ENCODE data around the gene OSBP. TPM values are rescaled to one million over a fixed set of nuclear protein-coding genes. Genes with fewer than 3 reads are reported as not detected.
A peak's percentile ranks its signal among the peaks of the same experiment; 100 is the strongest.

The OSBP gene
- total RNA-seq, 4 donors from 2014 or later: 32.5 to 40.0 (median 33.3) TPM

GRCh38 chr11:59559886-59560285 lies 55.7 kb downstream of the OSBP start:
- Histone ChIP-seq H3K27me3 (no peaks in the 10 kb centered on the region), H3K4me3 (peak overlapping the region; percentile 67 to 92 (median 74)), H3K36me3 (no peaks in the 10 kb centered on the region), H3K27ac (replicated peaks in 1 of 4) (peak overlapping the region; percentile 83 to 97 (median 92)), H3K9me3 (no peaks in the 10 kb centered on the region), H3K4me1 (peaks cover 13 to 44% (median 33%) of the 10 kb centered on the region in 4 donors)
- intact Hi-C loops (cut with DNase I): no loop called here
- WGBS: 46% methylated on average over 8 of the region's 8 CpGs
- no peak for TF ChIP-seq CTCF (IDR thresholded peaks at IDR 0.05)
- TF ChIP-seq POLR2AphosphoS5 (IDR thresholded peaks at IDR 0.05): no peak
- no peak for TF ChIP-seq POLR2A (IDR thresholded peaks at IDR 0.05; ENCODE audit: low read depth)
- no peak for TF ChIP-seq EP300 (IDR thresholded peaks at IDR 0.05)
- DNase-seq (ENCODE audit: extremely low spot score): no peak

GRCh38 chr11:59558270-59558643 lies 57.3 kb downstream of the OSBP start:
- no peak for DNase-seq (ENCODE audit: extremely low spot score)
- no peaks in the 10 kb centered on the region for H3K36me3 ChIP-seq
- intact Hi-C loops (cut with DNase I): no loop called here
- no peak for TF ChIP-seq CTCF (IDR thresholded peaks at IDR 0.05)
- no peak for TF ChIP-seq POLR2A (IDR thresholded peaks at IDR 0.05; ENCODE audit: low read depth)
- H3K9me3 ChIP-seq: no peaks in the 10 kb centered on the region
- peak overlapping the region in 1 of 4 donors; percentile 42 for H3K27ac ChIP-seq (replicated peaks in 1 of 4)
- H3K4me1 ChIP-seq: peaks cover 13 to 44% (median 33%) of the 10 kb centered on the region in 4 donors
- no peak overlapping the region for H3K4me3 ChIP-seq
- WGBS: 73% methylated on average over 7 of the region's 7 CpGs
- no peaks in the 10 kb centered on the region for H3K27me3 ChIP-seq

GRCh38 chr11:59556917-59557348 lies 58.6 kb downstream of the OSBP start:
- Histone ChIP-seq H3K9me3 (no peaks in the 10 kb centered on the region), H3K4me3 (peak overlapping the region; percentile 30 to 51 (median 44)), H3K36me3 (no peaks in the 10 kb centered on the region), H3K27ac (replicated peaks in 1 of 4) (peak overlapping the region; percentile 50 to 73 (median 68)), H3K27me3 (no peaks in the 10 kb centered on the region), H3K4me1 (peaks cover 13 to 47% (median 37%) of the 10 kb centered on the region in 4 donors)
- intact Hi-C loops (cut with DNase I): no loop called here
- TF ChIP-seq POLR2AphosphoS5 (IDR thresholded peaks at IDR 0.05) (no peak), CTCF (IDR thresholded peaks at IDR 0.05) (no peak), POLR2A (IDR thresholded peaks at IDR 0.05; ENCODE audit: low read depth) (no peak), EP300 (IDR thresholded peaks at IDR 0.05) (no peak)
- DNase-seq (ENCODE audit: extremely low spot score): no peak
- WGBS: 15% methylated on average over 12 of the region's 13 CpGs

GRCh38 chr11:59556115-59556916 lies 59.3 kb downstream of the OSBP start:
- TF ChIP-seq POLR2AphosphoS5 (IDR thresholded peaks at IDR 0.05): peak in 1 of 2 donors; percentile 43
- TF ChIP-seq CTCF (IDR thresholded peaks at IDR 0.05): no peak
- Histone ChIP-seq H3K4me1 (peaks cover 10 to 48% (median 39%) of the 10 kb centered on the region in 4 donors), H3K9me3 (no peaks in the 10 kb centered on the region), H3K4me3 (peak overlapping the region; percentile 30 to 51 (median 44)), H3K27me3 (no peaks in the 10 kb centered on the region), H3K36me3 (no peaks in the 10 kb centered on the region), H3K27ac (replicated peaks in 1 of 4) (peak overlapping the region; percentile 50 to 73 (median 68))
- intact Hi-C loops (cut with DNase I): no loop called here
- DNase-seq (ENCODE audit: extremely low spot score): no peak
- WGBS: 7% methylated on average over 29 of the region's 30 CpGs
